Erythroblast (primary cell): ENCODE data around the gene EIF4E1B.

Source experiments
- GATA1 ChIP-seq: IDR thresholded peaks from 2 replicates; pipeline ENCODE4 v1.6.1; 2011; ENCODE audit warnings: low read depth, mild to moderate bottlenecking, control low read depth, low read length, moderate library complexity
- POLR2A ChIP-seq: IDR thresholded peaks from 2 replicates; pipeline ENCODE4 v1.6.1; 2011; ENCODE audit warnings: mild to moderate bottlenecking, low read length

DNA sequence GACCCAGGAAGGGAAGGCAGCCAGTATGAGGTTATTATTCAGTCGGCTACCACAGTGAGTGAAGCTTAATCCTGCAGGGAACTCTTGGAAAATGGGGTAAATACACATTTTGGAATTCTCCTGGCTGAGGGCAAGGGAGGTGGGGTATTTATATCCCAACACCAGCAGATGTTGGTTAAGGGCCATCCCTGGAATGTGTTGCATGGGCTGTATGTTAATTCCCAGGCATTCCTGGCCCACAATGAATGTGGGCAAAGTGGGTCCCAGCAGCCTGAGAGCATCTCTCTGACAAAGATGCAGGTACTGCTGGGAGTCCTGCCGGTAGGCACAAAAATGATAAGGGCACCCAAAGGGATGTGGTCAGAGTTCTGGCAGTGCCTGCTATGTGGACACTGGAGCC is 17.6 kb upstream of the EIF4E1B start:
- TF ChIP-seq POLR2A = no peak
- no peak for TF ChIP-seq GATA1
